Neural progenitor cell (in vitro differentiated cells): ENCODE results near the gene SLC16A4. TPM values are rescaled to one million over a fixed set of nuclear protein-coding genes. Genes with fewer than 3 reads are reported as not detected.
A peak's percentile ranks its signal among the peaks of the same experiment; 100 is the strongest.

Experiments used
- DNase-seq: peaks from one replicate; pipeline ENCODE4 v3.0.0-alpha.2; 2016; ENCODE audit warnings: low spot score
- H2AFZ ChIP-seq: fragments of 200-600 bp; sonication (generic); replicated peaks from 2 replicates; pipeline ENCODE4 v1.6.1; 2016; ENCODE audit warnings: antibody characterized with exemption
- H3F3A ChIP-seq: fragments of 200-600 bp; sonication (generic); 2 replicates; pipeline ENCODE4 v1.6.1; 2016; ENCODE audit warnings: antibody characterized with exemption, low read depth
- H3K27ac ChIP-seq: fragments of 200-600 bp; sonication (generic); 2 replicates; pipeline ENCODE4 v1.5.1; 2016; ENCODE audit warnings: mild to moderate bottlenecking
- H3K27me3 ChIP-seq: fragments of 200-600 bp; sonication (generic); 2 replicates; pipeline ENCODE4 v1.6.1; 2016; ENCODE audit warnings: mild to moderate bottlenecking, moderate library complexity
- H3K36me3 ChIP-seq: fragments of 200-600 bp; sonication (generic); 2 replicates; pipeline ENCODE4 v1.5.1; 2016
- H3K4me1 ChIP-seq: fragments of 200-600 bp; sonication (generic); 2 replicates; pipeline ENCODE4 v1.6.1; 2016; ENCODE audit warnings: mixed run types
- H3K4me2 ChIP-seq: fragments of 200-600 bp; sonication (generic); 2 replicates; pipeline ENCODE4 v1.6.1; 2016
- H3K4me3 ChIP-seq: fragments of 200-600 bp; sonication (generic); 2 replicates; pipeline ENCODE4 v1.5.1; 2016
- H3K79me2 ChIP-seq: fragments of 200-600 bp; sonication (generic); 2 replicates; pipeline ENCODE4 v1.6.1; 2016; ENCODE audit warnings: low read depth
- H3K9ac ChIP-seq: fragments of 200-600 bp; sonication (generic); 2 replicates; pipeline ENCODE4 v1.6.1; 2016
- H3K9me3 ChIP-seq: fragments of 200-600 bp; sonication (generic); 2 replicates; pipeline ENCODE4 v1.5.1; 2016; ENCODE audit warnings: low read depth
- H4K20me1 ChIP-seq: fragments of 200-600 bp; sonication (generic); 2 replicates; pipeline ENCODE4 v1.6.1; 2016; ENCODE audit warnings: low read depth
- H3K27ac Mint-ChIP-seq: 3 replicates; pipeline ENCODE4 v1.8.0; 2021; ENCODE audit warnings: mixed read lengths
- H3K27me3 Mint-ChIP-seq: 2 replicates; pipeline ENCODE4 v1.8.0; 2022; ENCODE audit warnings: low read depth, mild to moderate bottlenecking, inconsistent platforms, moderate library complexity, mixed read lengths; ENCODE audit not compliant: insufficient read depth
- H3K36me3 Mint-ChIP-seq: 3 replicates; pipeline ENCODE4 v1.8.0; 2021; ENCODE audit warnings: mixed read lengths
- H3K4me1 Mint-ChIP-seq: 3 replicates; pipeline ENCODE4 v1.8.0; 2021; ENCODE audit warnings: mixed read lengths
- H3K4me3 Mint-ChIP-seq: 3 replicates; pipeline ENCODE4 v1.8.0; 2021; ENCODE audit warnings: mild to moderate bottlenecking, moderate library complexity, mixed read lengths
- H3K9me3 Mint-ChIP-seq: 3 replicates; pipeline ENCODE4 v1.8.0; 2020; ENCODE audit warnings: mixed read lengths
- CTCF ChIP-seq: fragments of 200-600 bp; sonication (generic); IDR thresholded peaks from 2 replicates; pipeline ENCODE4 v1.5.1; 2017; ENCODE audit warnings: antibody characterized with exemption, mild to moderate bottlenecking
- EZH2 ChIP-seq: fragments of 200-600 bp; sonication (generic); IDR thresholded peaks from 2 replicates; pipeline ENCODE4 v1.6.1; 2017; ENCODE audit warnings: antibody characterized with exemption, mild to moderate bottlenecking, moderate library complexity
- EZH2phosphoT487 ChIP-seq: fragments of 200-600 bp; sonication (generic); IDR thresholded peaks from 2 replicates; pipeline ENCODE4 v1.6.1; 2017; ENCODE audit warnings: antibody characterized with exemption
- total RNA-seq: library from RNA; depleted of rRNA; stranded (reverse); fragments of >200 nt; gene quantifications from 2 replicates; pipeline ENCODE4 v1.2.3, GENCODE V29; 2015; ENCODE audit warnings: low replicate concordance

The SLC16A4 gene
- total RNA-seq, 1 donor from 2014 or later = 0.56 TPM

GRCh38 chr1:110436635-110437034, 45.8 kb upstream of the SLC16A4 start:
- Histone ChIP-seq H2AFZ (no peak overlapping the region), H4K20me1 (no peaks in the 10 kb centered on the region), H3K4me2 (no peak overlapping the region), H3K4me3 (no peak overlapping the region), H3K27ac (no peak overlapping the region), H3K79me2 (no peaks in the 10 kb centered on the region), H3K9me3 (no peaks in the 10 kb centered on the region), H3K9ac (no peak overlapping the region), H3K27me3 (no peaks in the 10 kb centered on the region), H3K4me1 (peaks cover 11% of the 10 kb centered on the region), H3K36me3 (no peaks in the 10 kb centered on the region), H3F3A (no peaks in the 10 kb centered on the region)
- TF ChIP-seq CTCF (no peak), EZH2phosphoT487 (no peak), EZH2 (no peak)
- Mint-ChIP-seq H3K27me3 (peaks cover 8% of the 10 kb centered on the region), H3K9me3 (no peaks in the 10 kb centered on the region), H3K36me3 (no peaks in the 10 kb centered on the region), H3K27ac (no peak overlapping the region), H3K4me1 (peaks cover 32% of the 10 kb centered on the region), H3K4me3 (no peak overlapping the region)
- no peak for DNase-seq

DNA sequence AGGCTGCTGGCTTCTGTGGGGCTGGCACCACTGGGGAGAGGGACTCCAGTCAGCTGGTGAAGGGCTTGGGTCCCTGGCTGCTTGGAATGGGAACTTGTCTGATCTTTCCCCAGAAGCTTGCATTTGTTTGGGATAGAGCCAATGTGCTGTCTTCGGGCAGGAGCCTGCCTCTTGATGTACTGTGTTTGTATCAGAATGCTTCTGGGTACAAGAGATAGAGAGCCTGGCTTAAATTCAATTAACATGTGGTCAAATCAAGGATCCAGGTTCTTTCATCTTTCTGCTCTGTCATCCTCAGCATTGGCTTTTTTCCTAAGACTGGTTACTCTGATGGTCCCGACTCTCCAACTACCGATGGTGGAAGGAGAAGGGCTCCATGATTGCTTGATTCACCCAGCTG, 44.1 kb upstream of the SLC16A4 start:
- Histone ChIP-seq H3K27ac (no peak overlapping the region), H3K9ac (no peak overlapping the region), H3K4me3 (no peak overlapping the region), H2AFZ (no peak overlapping the region), H4K20me1 (no peaks in the 10 kb centered on the region), H3K79me2 (no peaks in the 10 kb centered on the region), H3K4me2 (no peak overlapping the region), H3K4me1 (peaks cover 11% of the 10 kb centered on the region), H3F3A (no peaks in the 10 kb centered on the region), H3K27me3 (no peaks in the 10 kb centered on the region), H3K36me3 (no peaks in the 10 kb centered on the region), H3K9me3 (no peaks in the 10 kb centered on the region)
- Mint-ChIP-seq H3K36me3 (no peaks in the 10 kb centered on the region), H3K4me3 (no peak overlapping the region), H3K27ac (no peak overlapping the region), H3K27me3 (peaks cover 5% of the 10 kb centered on the region), H3K4me1 (peaks cover 34% of the 10 kb centered on the region), H3K9me3 (no peaks in the 10 kb centered on the region)
- no peak for DNase-seq
- TF ChIP-seq EZH2 = no peak
- no peak for TF ChIP-seq EZH2phosphoT487
- TF ChIP-seq CTCF = no peak

DNA sequence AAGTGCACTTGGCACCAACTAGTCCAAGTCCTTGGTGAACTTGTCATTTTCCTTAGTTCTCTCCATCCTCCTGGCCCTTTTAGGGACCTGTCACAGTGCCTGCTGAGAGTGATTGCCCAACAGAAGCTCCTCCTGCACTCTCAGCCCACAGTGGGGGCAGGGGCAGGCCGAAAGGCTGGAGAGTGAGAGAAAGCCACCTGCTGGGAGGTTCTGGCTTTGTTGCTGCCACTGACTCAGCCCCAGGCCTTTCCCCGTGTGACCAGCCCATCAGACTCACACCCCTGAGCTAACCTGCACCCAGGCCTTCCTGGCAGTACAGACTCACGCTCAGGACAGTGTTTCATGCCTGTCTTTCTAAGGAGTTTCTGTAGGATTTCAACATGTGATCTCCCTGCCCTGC, 43.0 kb upstream of the SLC16A4 start:
- H3F3A ChIP-seq = no peaks in the 10 kb centered on the region
- no peaks in the 10 kb centered on the region for H3K9me3 ChIP-seq
- Mint-ChIP-seq H3K4me1 (peaks cover 30% of the 10 kb centered on the region), H3K9me3 (no peaks in the 10 kb centered on the region), H3K36me3 (no peaks in the 10 kb centered on the region), H3K27ac (peak overlapping the region; percentile 79), H3K27me3 (peaks cover 8% of the 10 kb centered on the region), H3K4me3 (no peak overlapping the region)
- H3K4me1 ChIP-seq = peaks cover 11% of the 10 kb centered on the region
- no peaks in the 10 kb centered on the region for H3K27me3 ChIP-seq
- peak; percentile 74 for DNase-seq
- no peaks in the 10 kb centered on the region for H3K36me3 ChIP-seq
- no peak for TF ChIP-seq EZH2
- TF ChIP-seq CTCF = no peak
- TF ChIP-seq EZH2phosphoT487 = no peak
- H3K9ac ChIP-seq = no peak overlapping the region
- no peak overlapping the region for H3K27ac ChIP-seq
- H2AFZ ChIP-seq = peak overlapping the region; percentile 77
- no peaks in the 10 kb centered on the region for H3K79me2 ChIP-seq
- H3K4me3 ChIP-seq = no peak overlapping the region
- H4K20me1 ChIP-seq = no peaks in the 10 kb centered on the region
- H3K4me2 ChIP-seq = peak overlapping the region; percentile 47
